Measurements from ENCODE around the gene SPATS1. TPM values are rescaled to one million over a fixed set of nuclear protein-coding genes. Genes with fewer than 3 reads are reported as not detected.

The SPATS1 gene
- total and polyA plus RNA-seq, 2 of the 13 experiments (the other 11 are each of a cell fraction or from before 2014, with no cell fraction given), result not detected

DNA sequence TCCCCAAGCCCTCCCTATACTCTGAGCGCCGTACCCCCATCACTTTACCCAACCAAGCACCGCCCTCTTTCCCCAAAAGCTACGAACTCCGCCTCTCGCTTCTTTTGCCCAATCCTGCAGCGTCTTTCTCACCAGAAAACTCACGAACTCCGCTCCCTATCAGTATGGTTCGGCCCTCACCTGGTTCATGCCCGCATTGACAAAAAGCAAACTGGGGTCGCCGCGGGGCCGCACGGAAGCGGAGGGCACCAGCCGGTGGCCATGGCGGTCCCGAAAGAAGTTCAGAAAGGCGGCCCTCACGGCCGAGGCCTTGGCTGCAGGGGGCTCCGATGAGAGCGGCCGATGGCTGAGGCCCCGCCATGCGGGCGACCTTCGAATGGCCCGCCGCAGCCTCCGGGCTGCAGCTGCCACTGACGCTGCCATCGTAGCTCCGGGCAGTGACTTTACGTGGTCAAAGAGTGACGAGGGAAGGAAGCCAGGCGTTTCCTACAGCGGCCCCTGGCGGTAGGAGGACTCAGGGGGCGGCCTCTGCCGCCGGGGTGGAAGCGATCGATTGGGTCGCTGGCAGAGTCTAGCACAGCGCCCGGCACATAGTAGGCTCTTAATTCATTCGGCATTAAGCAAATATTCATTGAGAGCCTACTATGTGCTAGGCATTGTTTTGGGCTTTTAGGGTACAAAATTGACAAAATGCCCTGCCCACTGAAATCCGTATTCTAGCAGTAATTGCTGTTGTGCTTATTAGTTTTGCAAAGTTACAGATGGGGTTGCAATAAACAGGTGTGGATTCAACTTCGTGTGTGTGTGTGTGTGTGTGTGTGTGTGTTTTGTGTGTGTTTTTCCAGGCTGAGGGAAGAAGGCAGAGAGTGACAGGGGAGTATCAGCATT, 29.3 kb upstream of the SPATS1 start, which contains the start of gene AARS2 (continued):
- TF ChIP-seq, protein P1, sequence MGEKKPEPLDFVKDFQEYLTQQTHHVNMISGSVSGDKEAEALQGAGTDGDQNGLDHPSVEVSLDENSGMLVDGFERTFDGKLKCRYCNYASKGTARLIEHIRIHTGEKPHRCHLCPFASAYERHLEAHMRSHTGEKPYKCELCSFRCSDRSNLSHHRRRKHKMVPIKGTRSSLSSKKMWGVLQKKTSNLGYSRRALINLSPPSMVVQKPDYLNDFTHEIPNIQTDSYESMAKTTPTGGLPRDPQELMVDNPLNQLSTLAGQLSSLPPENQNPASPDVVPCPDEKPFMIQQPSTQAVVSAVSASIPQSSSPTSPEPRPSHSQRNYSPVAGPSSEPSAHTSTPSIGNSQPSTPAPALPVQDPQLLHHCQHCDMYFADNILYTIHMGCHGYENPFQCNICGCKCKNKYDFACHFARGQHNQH (CRISPR knock-in tag; IDR thresholded peaks at IDR 0.05), result peak; percentile 98
- TF ChIP-seq EHMT2 (IDR thresholded peaks at IDR 0.05; ENCODE audit: borderline replicate concordance, low read depth, low read length) (0 out of 2 replicates have a peak, but pooled peaks have one; percentile 66), FOSL1 (CRISPR knock-in tag; IDR thresholded peaks at IDR 0.05; ENCODE audit: borderline replicate concordance) (peak; percentile 45; the same call in 1 of the 2 replicates), ZNF510 (CRISPR knock-in tag; IDR thresholded peaks at IDR 0.05; ENCODE audit: low read depth) (peak; percentile 79; the same call in 1 of the 2 replicates), MAFF (IDR thresholded peaks at IDR 0.05; ENCODE audit: low read depth, low read length) (no peak), TP53 (CRISPR knock-in tag; conservative IDR thresholded peaks at IDR 0.05) (peak; percentile 81; the same call in 1 of the 2 replicates), SMAD9 (CRISPR knock-in tag; IDR thresholded peaks at IDR 0.05) (peak; percentile 81; the same call in 1 of the 2 replicates), ISX (CRISPR knock-in tag; conservative IDR thresholded peaks at IDR 0.05) (peak; percentile 87; the same call in 1 of the 2 replicates), ISL2 (CRISPR knock-in tag; IDR thresholded peaks at IDR 0.05) (peak; percentile 90), SMARCE1 (IDR thresholded peaks at IDR 0.05; ENCODE audit: borderline replicate concordance) (no peak), ELF4 (CRISPR knock-in tag; IDR thresholded peaks at IDR 0.05; ENCODE audit: borderline replicate concordance) (no peak), ZFX (CRISPR knock-in tag; IDR thresholded peaks at IDR 0.05; ENCODE audit: low read depth) (peak; percentile 94), CHCHD3 (CRISPR knock-in tag; IDR thresholded peaks at IDR 0.05) (peak; percentile 51; the same call in 1 of the 2 replicates), ZSCAN30 (CRISPR knock-in tag; IDR thresholded peaks at IDR 0.05) (peak; percentile 55; the same call in 1 of the 2 replicates)
- TF ChIP-seq, protein P2, sequence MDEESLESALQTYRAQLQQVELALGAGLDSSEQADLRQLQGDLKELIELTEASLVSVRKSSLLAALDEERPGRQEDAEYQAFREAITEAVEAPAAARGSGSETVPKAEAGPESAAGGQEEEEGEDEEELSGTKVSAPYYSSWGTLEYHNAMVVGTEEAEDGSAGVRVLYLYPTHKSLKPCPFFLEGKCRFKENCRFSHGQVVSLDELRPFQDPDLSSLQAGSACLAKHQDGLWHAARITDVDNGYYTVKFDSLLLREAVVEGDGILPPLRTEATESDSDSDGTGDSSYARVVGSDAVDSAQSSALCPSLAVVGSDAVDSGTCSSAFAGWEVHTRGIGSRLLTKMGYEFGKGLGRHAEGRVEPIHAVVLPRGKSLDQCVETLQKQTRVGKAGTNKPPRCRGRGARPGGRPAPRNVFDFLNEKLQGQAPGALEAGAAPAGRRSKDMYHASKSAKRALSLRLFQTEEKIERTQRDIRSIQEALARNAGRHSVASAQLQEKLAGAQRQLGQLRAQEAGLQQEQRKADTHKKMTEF (CRISPR knock-in tag; IDR thresholded peaks at IDR 0.05), result peak; percentile 99
- TF ChIP-seq, protein P3, sequence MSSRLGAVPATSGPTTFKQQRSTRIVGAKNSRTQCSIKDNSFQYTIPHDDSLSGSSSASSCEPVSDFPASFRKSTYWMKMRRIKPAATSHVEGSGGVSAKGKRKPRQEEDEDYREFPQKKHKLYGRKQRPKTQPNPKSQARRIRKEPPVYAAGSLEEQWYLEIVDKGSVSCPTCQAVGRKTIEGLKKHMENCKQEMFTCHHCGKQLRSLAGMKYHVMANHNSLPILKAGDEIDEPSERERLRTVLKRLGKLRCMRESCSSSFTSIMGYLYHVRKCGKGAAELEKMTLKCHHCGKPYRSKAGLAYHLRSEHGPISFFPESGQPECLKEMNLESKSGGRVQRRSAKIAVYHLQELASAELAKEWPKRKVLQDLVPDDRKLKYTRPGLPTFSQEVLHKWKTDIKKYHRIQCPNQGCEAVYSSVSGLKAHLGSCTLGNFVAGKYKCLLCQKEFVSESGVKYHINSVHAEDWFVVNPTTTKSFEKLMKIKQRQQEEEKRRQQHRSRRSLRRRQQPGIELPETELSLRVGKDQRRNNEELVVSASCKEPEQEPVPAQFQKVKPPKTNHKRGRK (CRISPR knock-in tag; IDR thresholded peaks at IDR 0.05), result peak; percentile 66; the same call in 1 of the 2 replicates
- TF ChIP-seq, protein P4, sequence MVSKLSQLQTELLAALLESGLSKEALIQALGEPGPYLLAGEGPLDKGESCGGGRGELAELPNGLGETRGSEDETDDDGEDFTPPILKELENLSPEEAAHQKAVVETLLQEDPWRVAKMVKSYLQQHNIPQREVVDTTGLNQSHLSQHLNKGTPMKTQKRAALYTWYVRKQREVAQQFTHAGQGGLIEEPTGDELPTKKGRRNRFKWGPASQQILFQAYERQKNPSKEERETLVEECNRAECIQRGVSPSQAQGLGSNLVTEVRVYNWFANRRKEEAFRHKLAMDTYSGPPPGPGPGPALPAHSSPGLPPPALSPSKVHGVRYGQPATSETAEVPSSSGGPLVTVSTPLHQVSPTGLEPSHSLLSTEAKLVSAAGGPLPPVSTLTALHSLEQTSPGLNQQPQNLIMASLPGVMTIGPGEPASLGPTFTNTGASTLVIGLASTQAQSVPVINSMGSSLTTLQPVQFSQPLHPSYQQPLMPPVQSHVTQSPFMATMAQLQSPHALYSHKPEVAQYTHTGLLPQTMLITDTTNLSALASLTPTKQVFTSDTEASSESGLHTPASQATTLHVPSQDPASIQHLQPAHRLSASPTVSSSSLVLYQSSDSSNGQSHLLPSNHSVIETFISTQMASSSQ (IDR thresholded peaks at IDR 0.05; ENCODE audit: low read depth), result no peak
- TF ChIP-seq, protein P4 (CRISPR knock-in tag; IDR thresholded peaks at IDR 0.05; ENCODE audit: borderline replicate concordance), result peak; percentile 88
- TF ChIP-seq, protein P5, sequence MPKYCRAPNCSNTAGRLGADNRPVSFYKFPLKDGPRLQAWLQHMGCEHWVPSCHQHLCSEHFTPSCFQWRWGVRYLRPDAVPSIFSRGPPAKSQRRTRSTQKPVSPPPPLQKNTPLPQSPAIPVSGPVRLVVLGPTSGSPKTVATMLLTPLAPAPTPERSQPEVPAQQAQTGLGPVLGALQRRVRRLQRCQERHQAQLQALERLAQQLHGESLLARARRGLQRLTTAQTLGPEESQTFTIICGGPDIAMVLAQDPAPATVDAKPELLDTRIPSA (CRISPR knock-in tag; IDR thresholded peaks at IDR 0.05; ENCODE audit: borderline replicate concordance), result peak; percentile 42; the same call in 1 of the 2 replicates

Data from HepG2 (cell line).